Hippocampal formation (tissue), 2 donors: ENCODE results near the gene SRPK1.
A peak's percentile ranks its signal among the peaks of the same experiment; 100 is the strongest.
"Not testable (repeated sequence)": the region's sequence is repeated elsewhere in the genome, so short reads cannot be mapped to it uniquely, and the experiment has no call there.

ENCODE experiments used
- DNase-seq, 2 donors: peaks; one replicate each; lab custom pipeline; 2025; lab: John Stamatoyannopoulos, UW

The SRPK1 gene

DNA sequence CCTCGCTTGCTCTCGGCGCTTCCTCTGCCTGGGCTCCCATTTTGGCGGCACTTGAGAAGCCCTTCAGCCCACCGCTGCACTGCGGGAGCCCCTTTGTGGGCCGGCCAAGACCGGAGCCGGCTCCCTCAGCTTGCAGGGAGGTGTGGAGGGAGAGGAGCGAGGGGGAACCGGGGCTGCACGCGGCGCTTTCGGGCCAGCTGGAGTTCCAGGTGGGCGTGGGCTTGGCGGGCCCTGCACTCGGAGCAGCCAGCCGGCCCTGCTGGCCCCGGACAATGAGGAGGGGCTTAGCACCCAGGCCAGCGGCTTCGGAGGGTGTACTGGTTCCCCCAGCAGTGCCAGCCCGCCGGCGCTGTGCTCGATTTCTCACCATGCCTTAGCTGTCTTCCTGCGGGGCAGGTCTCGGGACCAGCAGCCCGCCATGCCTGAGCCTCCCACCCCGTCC is 10.2 kb upstream of the SRPK1 start:
- DNase-seq, result no peak

DNA sequence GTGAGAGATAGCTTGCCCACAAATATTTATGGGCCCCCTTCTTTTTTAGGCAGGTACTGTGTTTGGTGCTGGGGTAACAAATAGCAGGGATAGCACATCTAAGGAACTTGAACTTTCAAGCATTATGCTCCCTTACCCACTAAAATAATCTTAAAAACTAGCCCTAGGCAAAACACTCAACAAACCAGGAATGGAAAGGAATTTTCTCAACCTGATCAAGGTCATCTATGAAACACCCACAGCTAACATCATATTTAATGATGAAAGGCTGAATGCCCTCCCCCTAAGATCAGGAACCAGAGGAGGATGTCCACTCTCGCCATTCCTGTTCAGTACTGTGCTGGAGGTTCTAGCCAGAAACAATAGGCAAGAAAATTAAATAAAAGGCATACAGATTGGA is 8.7 kb upstream of the SRPK1 start:
- DNase-seq, result no peak

DNA sequence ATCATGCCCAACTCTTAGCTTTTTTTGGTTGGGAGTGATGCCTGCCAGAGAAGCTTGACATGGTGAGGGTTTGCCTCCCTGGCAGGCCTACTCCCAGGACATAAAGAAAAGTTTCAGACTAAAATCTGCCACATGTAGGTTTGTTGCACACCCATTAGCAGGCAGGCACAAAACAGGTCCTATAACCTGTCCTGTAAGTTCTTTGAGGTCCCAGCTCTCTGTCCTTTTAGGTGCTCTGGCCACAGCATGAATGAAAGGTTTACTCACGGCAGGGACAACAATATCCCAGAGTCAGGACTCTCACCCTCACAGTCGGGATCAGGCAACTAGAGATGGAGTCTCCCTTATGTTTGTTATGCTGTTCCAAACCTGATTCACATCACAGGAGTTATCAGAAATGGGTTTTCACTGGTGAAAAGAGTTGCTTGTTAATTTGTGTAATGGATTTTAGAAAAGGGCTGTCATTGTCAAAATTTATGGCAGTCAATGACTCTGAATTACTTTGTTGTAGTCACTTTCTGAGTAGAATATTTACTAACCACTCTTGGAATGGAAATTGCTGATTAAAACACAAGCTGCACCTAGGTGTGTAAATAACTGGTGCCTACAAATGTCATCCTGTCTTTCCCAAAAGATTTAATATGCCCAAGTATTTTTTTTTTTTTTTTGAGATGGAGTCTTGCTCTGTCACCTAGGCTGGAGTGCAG is 5.8 kb upstream of the SRPK1 start:
- DNase-seq, result no peak

DNA sequence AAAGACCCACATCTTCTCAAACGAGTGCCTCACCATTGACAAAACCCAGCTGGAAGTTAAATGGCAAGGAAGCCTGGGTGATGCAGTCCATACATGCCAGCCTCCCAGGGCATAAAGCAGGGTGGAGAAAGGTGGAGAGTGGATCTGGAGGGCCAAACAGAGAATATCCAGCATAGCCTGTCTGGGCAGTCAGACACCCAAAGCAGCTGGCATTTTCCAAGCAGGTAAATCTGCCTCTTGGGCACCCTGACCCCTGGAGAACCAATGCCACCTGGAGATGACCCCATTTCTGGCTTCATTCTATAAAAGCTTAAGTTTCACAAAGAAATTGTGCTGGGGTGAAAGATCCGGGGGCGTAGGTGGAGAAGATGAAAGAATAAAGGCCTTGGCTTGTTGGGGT is 5.1 kb upstream of the SRPK1 start:
- DNase-seq, result no peak

DNA sequence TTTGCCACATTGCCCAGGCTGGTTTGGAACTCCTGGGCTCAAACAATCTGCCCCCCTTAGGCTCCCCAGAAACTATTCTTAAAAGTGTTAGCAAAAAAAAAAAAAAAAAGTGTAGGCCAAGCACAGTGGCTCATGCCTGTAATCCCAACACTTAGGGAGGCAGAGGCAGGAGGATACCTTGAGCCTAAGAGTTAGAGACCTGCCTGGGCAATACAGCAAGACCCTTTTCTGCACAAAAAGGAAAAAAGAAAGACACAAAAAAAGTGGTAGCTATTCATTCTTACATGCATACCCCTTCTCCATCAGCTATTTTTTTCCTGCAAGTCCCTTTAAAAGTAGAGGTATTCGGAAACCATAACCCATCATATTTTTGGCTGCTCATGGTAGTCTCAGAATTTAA is 3.2 kb upstream of the SRPK1 start:
- DNase-seq, result no peak

DNA sequence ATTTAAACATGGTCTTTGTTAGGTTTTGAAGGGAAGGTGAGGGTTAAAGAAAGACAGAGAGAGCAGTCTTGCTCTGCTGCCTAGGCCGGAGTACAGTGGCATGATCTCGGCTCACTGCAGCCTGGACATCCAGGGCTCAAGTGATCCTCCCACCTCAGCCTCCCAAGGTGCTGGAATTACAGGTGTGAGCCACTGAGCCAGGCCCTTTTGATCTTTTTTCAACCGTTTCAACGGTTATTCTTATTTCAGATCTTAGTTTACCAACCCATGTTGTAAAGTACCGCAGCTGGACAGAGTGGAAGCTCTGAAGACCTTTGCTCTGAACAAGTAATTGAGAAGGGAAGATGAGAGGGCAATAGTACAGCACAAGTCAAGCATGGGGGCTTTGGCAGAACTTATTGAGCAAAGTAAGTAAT is 1.2 kb upstream of the SRPK1 start:
- no peak for DNase-seq

DNA sequence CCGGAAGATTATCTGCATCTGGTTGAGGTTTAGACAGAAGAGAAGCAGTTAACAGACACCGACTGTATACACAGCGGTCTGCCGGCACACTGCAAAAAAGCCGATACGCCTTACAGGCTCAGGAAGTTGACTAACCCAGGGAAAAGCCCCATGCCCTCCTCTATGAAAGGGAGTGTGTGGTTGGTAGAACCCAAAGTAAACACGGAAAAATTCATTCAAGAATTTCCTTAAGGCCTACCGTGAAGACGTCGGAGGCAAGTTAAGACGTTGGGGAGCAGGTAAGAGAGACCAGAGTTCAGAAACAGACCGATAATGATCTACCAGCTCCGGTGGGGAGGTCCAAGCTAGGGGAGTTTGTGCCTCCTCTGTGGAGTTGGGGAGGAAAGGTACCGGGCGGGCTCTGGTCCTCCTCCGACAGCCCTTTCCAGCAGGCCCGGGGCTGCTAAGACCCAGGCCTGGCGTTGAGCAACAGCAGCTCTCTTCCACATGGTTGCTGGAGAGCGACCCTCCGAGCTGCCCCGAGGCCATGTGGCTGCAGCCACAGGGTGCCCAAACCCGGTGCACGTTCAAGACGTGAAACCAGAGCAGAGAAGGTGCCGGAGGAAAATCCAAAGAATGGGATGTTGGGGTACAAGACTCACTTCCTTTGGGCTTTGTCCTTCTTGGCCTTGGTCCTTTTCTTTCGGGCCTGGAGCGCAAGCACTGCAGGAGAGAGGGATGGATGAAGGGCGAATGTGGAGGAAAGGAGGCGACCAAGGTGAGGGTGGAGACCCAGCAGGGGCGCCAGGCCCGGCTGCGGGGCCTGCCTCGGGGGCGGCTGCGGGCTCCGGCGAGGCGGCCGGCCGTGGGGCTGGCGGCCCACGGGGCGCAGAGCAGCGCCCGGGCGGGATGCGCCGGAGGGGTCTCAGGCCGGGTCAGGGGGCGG is 809 bp downstream of the SRPK1 start:
- DNase-seq, result peak in 1 of 2 donors; percentile 9

DNA sequence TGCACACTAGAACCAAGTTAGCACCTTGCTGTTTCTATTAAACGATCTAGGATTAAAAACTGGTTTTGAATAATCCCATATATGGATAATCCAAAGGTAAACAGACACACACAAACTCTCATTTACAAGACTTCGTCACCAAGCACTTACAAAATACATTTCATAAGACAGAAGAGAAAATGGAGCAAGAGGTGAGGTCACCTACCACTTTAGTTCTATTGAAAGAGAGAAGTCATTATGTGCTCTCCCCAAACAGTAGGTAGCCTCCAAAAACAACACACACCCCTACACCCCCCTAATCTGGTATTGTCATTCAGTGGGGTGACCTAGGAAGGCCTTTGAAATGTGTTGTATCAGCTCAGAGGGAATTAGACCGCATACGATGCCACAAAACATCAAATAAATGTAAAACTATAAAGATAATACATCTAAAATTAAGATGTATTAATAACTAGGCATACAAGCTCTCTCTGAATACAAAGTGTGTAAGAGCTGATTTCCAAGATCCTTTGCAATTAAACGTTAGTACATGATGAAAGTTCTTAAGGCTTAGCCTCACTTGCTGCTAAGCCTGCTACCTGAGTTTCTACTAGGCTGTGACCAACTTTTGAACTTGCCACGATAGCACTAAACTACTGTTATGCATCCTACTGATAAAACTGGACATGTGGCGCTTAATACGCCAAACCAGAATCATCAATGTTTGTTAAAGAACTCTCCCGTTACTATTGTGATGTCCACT is 1.6 kb downstream of the SRPK1 start:
- no peak for DNase-seq

DNA sequence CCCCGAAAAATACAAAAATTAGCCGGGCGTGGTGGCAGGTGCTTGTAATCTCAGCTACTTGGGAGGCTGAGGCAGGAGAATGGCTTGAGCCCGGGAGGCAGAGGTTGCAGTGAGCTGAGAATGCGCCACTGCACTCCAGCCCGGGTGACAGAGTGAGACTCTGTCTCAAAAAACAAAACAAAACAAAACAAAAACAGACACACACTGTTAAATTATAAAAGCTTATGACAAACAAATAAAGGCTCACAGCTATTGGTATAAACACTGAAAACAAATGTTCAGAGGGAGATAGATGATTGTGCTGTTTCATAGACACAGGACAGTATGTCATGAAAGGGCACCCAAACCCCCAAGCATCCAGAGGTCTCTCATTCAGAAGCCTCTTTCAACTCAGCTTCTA is 4.0 kb downstream of the SRPK1 start:
- not testable (repeated sequence) for DNase-seq

DNA sequence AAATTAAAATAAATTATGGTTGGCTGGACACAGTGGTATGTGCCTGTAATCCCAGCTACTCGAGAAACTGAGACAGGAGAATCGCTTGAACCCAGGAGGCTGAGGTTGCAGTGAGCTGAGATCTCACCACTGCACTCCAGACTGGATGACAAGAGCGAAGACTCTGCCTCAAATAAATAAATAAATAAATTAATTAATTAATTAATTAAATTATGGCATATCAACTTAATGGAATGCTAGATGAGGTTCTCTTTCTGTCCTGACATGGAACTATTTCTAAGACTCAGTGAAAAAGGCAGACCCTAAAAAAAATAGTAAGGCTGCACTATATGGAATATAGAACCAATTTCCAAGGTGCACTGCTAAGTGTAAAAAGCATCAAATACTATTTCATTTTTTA is 4.8 kb downstream of the SRPK1 start:
- no peak for DNase-seq

DNA sequence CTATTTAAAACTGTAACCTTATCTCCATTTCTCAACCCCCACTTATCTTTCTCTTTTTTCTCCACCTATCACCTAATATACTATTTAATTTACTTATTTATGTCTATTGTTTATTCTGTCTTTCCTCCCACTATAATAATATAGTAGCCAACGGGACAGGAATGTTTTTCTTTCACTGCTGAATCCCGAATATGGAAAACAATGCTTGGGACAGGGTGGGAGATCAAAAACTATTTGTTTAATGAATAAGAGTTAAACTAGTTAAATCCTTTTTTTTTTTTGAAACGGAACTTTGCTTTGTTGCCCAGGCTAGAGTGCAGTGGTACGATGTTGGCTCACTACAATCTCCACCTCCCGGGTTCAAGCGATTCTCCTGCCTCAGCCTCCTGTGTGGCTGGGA is 6.4 kb downstream of the SRPK1 start:
- DNase-seq, result no peak

DNA sequence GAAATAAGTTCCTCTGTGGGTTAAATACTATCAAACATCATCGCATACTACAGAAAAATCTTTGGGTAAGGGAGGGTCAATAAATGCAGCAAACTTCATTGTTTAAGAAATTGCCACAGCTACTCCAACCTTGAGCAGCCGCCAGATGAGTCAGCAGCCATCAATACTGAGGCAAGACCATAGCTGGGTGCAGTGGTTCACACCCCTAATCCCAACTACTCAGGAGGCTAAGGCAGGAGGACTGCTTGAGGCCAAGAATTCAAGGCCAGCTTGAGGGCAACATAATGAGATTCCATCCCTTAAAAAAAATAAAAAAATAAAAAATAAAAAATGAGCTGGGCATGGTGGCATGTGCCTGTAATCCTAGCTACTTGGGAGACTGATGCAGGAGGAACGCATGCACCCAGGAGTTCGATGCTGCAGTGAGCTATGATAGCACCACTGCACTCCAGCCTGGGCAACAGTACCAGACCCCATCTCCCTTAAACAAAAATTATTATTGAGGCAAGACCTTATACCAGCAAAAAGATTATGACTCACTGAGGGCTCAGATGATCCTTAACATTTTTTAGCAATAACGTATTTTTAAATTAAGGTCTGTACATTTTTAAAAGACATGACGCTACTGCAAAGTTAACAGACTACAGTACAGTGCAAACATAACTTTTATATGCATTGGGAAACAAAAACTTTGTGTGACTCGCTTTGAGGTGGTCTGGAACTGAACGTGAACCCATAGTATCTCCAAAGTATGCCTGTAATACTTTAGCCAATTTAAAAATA is 8.8 kb downstream of the SRPK1 start:
- no peak for DNase-seq

DNA sequence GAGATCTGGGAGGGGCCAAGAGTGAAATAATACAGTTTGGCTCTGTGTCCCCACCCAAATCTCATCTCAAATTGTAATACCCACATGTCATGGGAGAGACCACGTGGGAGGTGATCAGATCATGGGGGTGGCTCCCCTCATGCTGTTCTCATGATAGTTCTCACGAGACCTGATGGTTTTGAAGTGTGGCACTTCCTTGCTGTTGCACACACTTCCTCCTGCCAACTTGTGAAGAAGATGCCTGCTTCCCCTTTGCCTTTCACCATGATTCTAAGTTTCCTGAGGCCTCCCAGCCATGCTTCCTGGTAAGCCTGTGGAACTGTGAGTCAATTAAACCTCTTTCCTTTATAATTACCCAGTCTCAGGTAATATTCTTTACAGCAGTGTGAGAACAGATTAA is 11.3 kb downstream of the SRPK1 start:
- not testable (repeated sequence) for DNase-seq

DNA sequence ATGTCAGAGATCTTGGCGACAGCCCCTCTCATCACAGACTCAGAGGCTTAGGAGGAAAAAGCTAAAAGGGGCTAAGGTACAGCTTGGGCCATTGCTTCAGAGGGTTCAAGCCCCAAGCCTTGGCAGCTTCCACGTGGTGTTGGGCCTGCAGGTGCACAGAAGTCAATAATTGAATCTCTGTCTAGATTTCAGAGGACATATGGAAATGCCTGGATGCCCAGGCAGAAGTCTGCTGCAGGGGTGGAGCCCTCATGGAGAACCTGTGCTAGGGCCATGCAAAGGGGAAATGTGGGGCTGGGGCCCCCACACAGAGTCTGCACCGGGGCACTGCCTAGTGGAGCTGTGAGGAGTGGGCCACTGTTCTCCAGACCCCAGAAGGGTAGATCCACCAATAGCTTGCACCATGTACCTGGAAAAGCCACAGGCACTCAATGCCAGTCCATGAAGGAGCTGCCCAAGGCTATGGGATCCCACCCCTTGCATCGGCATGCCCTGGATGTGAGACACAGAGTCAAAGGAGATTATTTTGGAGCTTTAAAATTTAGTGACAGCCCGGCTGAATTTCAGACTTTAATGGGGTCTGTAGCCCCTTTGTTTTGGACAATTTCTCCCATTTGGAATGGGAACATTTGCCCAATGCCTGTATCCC is 12.0 kb downstream of the SRPK1 start:
- not testable (repeated sequence) for DNase-seq

DNA sequence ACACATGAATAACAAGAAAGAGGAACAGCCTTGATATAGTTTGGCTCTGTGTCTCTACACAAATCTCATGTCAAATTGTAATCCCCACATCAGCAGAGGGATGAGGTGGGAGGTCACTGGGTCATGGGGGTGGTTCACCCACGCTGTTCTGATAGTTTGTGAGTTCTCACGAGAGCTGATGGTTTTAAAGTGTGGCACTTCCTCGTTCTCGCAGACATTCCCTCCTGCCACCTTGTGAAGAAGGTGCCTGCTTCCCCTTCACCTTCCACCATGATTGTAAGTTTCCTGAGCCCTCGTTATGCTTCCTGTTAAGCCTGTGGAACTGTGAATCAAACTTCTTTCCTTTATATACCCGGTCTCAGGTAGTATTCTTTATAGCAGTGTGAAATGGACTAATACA is 13.1 kb downstream of the SRPK1 start:
- DNase-seq, result no peak

DNA sequence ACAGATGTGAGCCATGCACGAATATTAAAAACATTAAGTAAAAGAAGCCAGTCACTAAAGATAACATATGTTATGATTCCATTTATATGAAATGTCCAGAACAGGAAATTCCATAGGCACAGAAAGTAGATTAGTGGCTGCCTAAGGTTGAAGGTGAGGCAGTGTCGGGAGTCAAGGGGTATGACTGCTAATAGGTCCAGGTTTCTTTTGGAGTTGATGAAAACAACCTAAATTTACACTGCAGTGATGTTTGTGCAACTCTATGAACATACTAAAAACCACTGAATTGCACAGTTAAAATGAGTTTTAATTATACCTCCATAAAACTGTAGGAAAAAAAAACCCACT is 14.4 kb downstream of the SRPK1 start:
- DNase-seq, result no peak

DNA sequence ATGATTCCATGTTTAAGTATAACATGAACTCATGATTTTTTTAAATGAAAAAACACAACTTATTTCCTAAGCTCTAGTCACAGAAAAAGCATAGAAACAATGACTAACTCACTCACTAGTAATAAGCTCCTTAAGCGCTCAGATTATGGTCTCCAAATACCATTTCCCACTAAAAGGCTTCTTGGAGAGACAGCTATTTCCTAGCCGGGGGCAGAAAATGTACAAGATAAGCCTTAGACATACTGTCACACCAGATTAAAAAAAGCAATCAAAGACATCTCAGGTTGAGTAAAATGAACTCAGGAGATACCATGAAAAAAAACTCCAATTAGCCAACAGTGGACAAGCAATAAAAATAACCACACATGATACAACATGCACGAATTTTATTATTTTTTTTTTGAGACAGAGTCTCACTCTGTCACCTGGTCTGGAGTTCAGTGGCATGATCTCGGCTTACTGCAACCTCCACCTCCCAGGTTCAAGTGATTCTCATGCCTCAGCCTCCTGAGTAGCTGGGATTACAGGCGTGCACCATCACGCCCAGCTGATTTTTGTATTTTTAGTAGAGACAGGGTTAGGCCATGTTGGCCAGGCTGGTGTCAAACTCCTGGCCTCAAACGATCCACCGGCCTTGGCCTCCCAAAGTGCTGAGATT is 14.9 kb downstream of the SRPK1 start:
- DNase-seq, result no peak

DNA sequence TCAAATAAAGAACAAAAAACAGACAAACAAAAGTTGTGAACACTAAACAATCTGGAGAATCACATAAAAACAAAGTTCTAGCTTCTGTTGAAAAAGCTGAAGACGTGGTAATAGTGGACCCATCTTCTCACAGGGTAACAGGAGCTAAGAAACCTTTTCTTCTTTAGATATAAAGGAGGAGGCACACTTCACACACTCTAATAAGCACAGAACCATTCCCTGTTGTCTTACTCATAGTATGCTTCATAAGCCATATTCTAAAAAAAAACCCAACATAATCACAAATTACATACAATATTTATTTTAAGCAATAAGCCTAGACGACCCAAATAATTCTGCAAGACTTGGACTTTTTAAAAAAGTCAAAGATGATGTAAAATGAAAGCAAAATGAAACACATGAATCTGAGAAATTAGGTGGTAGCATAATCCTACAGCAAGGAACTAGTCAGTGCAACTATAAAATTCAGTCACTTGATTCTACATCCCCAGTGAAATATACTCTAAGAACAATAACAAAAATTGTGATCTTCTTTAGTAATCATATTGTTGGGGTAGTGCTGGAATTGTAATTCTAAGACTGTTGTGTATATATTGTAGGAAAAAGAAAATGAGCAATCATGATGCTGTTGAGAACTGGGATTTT is 15.6 kb downstream of the SRPK1 start:
- no peak for DNase-seq

DNA sequence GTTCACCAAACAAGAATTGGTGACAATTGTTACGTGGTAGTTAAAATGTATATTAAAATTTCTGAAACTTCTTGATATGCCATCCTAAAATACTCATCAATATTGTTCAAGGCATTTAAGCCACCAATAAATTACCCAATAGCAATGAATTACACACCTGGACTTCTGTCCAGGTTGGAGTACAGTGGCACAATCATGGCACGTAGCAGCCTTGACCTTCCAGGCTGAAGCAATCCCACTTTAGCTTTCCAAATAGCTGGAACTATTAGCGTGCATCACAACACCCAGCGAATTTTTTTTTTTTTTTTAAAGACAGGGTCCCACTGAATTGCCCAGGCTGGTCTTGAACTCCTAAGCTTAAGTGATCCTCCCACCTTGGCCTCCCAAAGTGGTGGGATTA is 17.2 kb downstream of the SRPK1 start:
- no peak for DNase-seq

DNA sequence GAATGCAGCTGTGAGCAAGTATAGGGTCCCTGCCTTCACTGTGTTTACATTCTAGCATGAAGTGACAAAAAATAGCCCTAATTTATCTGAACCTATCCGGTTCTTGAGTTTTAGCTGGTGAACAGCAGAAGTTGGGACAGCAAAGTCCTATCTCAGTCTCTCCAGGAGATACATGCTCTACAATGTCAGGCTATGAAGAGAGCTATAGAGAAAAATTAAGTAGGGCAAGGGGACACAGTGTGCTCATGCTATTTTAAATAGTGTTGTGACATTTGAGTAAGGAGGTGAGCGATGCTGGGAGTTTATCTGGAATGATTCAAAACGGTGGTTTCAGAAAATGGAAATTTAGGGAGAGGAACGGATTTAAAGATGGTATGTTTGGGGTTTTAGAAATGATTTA is 20.4 kb downstream of the SRPK1 start:
- DNase-seq, result no peak
